Body of pancreas (tissue), 4 donors: ENCODE results near the gene RNF187.

ENCODE experiments used
- CTCF ChIP-seq, 7 experiments: fragments of 450-650 bp in 4 of 7; fragments of 200-600 bp in 3 of 7; sonication (generic) in 3 of 7; IDR thresholded peaks; one replicate each; pipeline ENCODE4 v1.5.1; 2016 to 2019; ENCODE audit warnings: antibody characterized with exemption in 7 of 7
- POLR2A ChIP-seq, 3 donors: fragments of 450-650 bp; IDR thresholded peaks; one replicate each; pipeline ENCODE4 v1.6.1; 2016; ENCODE audit warnings: antibody characterized with exemption in 3 of 3, mild to moderate bottlenecking in 2 of 3

DNA sequence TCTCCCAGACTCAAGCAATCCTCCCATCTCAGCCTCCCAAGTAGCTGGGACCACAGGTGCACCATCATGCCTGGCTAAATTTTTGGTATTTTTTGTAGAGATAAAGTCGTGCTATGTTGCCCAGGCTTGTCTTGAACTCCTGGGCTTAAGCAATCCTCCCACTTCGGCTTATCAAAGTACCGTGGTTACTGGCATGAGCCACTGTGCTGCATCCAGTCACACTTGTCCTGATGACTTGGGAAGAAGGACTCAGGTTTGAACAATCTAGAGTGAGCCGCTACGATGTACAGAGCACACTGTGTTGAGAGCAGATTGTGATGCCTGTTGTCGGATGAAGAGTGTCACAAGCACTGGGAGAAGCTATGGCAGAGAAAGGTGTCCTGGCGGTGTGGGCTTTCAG is 27.2 kb downstream of the RNF187 start:
- TF ChIP-seq CTCF (IDR thresholded peaks at IDR 0.05) (no peak), POLR2A (IDR thresholded peaks at IDR 0.05) (no peak)
